Measurements from ENCODE around the gene IRF2.

- TF ChIP-seq CTCF (IDR thresholded peaks at IDR 0.05), result no peak
- no peak for TF ChIP-seq EZH2phosphoT487 (IDR thresholded peaks at IDR 0.05)
Observed at GRCh38 chr4:184460499-184461285, 13.7 kb downstream of the IRF2 start.

All from neural progenitor cell (in vitro differentiated cells).